Measurements from ENCODE around the gene FHAD1. TPM values are rescaled to one million over a fixed set of nuclear protein-coding genes. Genes with fewer than 3 reads are reported as not detected.

Gene FHAD1
- total and polyA plus RNA-seq, 2 donors (not counting 3 experiments of a cell fraction or from before 2014, with no cell fraction given), result 0.04 to 0.69 TPM

GRCh38 chr1:15308135-15308534 lies 61.1 kb downstream of the FHAD1 start:
- dilution Hi-C loops (cut with MboI; ENCODE audit: extremely low pct_ligation_motif_present, low sequenced_read_pairs), result no loop called here
- H3K9ac ChIP-seq (replicated peaks; ENCODE audit: extremely low read depth, insufficient read depth, low read length), result no peak overlapping the region
- no peak overlapping the region for H3K27ac ChIP-seq (ENCODE audit: insufficient read depth, low read depth, low read length)
- TF ChIP-seq EZH2 (IDR thresholded peaks at IDR 0.05; ENCODE audit: borderline replicate concordance, low read depth, low read length, severe bottlenecking) (no peak), JUN (IDR thresholded peaks at IDR 0.05; ENCODE audit: borderline replicate concordance, insufficient read depth, insufficient read length, low read depth) (no peak), CTCF (IDR thresholded peaks at IDR 0.05; ENCODE audit: extremely low read depth in 1 of 2, insufficient read depth in 1 of 2, low read depth in 1 of 2, low read length in 2 of 2) (no peak), GATA2 (IDR thresholded peaks at IDR 0.05; ENCODE audit: insufficient read depth, insufficient read length, low read depth, low read length) (no peak), POLR2A (IDR thresholded peaks at IDR 0.05; ENCODE audit: low read depth, low read length) (no peak), MAX (IDR thresholded peaks at IDR 0.05; ENCODE audit: insufficient read depth, insufficient read length) (no peak), POLR2AphosphoS5 (IDR thresholded peaks at IDR 0.05; ENCODE audit: insufficient read depth, low read depth, low read length) (no peak), FOS (IDR thresholded peaks at IDR 0.05; ENCODE audit: borderline replicate concordance, insufficient read depth, low read length) (no peak), MYC (IDR thresholded peaks at IDR 0.05; ENCODE audit: low read depth, low read length) (no peak)
- H3K9me1 ChIP-seq (replicated peaks; ENCODE audit: control insufficient read depth, extremely low read depth, insufficient read depth, low read length), result no peaks in the 10 kb centered on the region
- H3K79me2 ChIP-seq (ENCODE audit: control insufficient read depth, insufficient read depth, low read length), result no peaks in the 10 kb centered on the region
- no TSS peak for BruUV-seq (replicated peaks)
- H3K9me3 ChIP-seq (replicated peaks; ENCODE audit: control insufficient read depth, insufficient read depth, low read length), result no peaks in the 10 kb centered on the region
- no peak overlapping the region for H3K4me3 ChIP-seq (replicated peaks in 1 of 3; ENCODE audit: insufficient read depth in 1 of 3, low read depth in 1 of 3, low read length in 3 of 3)
- ChIA-PET CTCF (interaction anchor here (1.8 to 1.9 kb wide), 2 partner anchors 123 to 180 kb away, joined by 4 to 5 read pairs; no protein-coding TSS in a partner anchor), POLR2A (no interaction called here)
- H3K4me1 ChIP-seq (ENCODE audit: control insufficient read depth, extremely low read depth, insufficient read depth, low read length), result no peaks in the 10 kb centered on the region
- H4K20me1 ChIP-seq (replicated peaks; ENCODE audit: control insufficient read depth, extremely low read depth, insufficient read depth, low read length), result no peaks in the 10 kb centered on the region
- intact Hi-C loops (cut with micrococcal nuclease), result no loop called here
- DNase-seq (ENCODE audit: low read depth, low spot score) (no peak), FAIRE-seq (no peak)
- no peak overlapping the region for H2AFZ ChIP-seq (ENCODE audit: low read depth, low read length)
- no peaks in the 10 kb centered on the region for H3K36me3 ChIP-seq (ENCODE audit: control insufficient read depth in 2 of 2, extremely low read depth in 1 of 2, insufficient read depth in 2 of 2, low read length in 2 of 2)
- H3K4me2 ChIP-seq (ENCODE audit: insufficient read depth, low read length), result no peak overlapping the region
- H3K27me3 ChIP-seq (ENCODE audit: control insufficient read depth in 2 of 2, insufficient read depth in 2 of 2, low read length in 2 of 2), result no peaks in the 10 kb centered on the region

All from endothelial cell of umbilical vein (primary cell).